EH (cell line): ENCODE data around the gene STARD10.

Source experiments
- DNase-seq: peaks from one replicate; pipeline ENCODE4 v3.0.0-alpha.2; 2015; ENCODE audit warnings: low read depth

The STARD10 gene

GRCh38 chr11:72705442-72706365 lies 88.1 kb downstream of the STARD10 start:
- DNase-seq = no peak

GRCh38 chr11:72704783-72705265 lies 89.0 kb downstream of the STARD10 start:
- no peak for DNase-seq
